DLD1 (cell line): ENCODE measurements around the gene ISCU.
"Not testable (repeated sequence)": the region's sequence is repeated elsewhere in the genome, so short reads cannot be mapped to it uniquely, and the experiment has no call there.

Experiments used
- in situ Hi-C: cut with HindIII; loops from 2 replicates; pipeline ENCODE4 v1.10.0; 2017; ENCODE audit warnings: low sequenced_read_pairs

Gene ISCU

GRCh38 chr12:108616359-108616758, 54.0 kb downstream of the ISCU start:
- in situ Hi-C loops = no loop called here

- in situ Hi-C loops = no loop called here
Measured at GRCh38 chr12:108616941-108617858, 54.8 kb downstream of the ISCU start.

- in situ Hi-C loops = no loop called here
Measured at GRCh38 chr12:108618079-108618952, 55.9 kb downstream of the ISCU start.

GRCh38 chr12:108618953-108619274, 56.5 kb downstream of the ISCU start:
- in situ Hi-C loops = not testable (repeated sequence)
